Stimulated activated CD4-positive, alpha-beta T cell treated with anti-CD3 and anti-CD28 coated beads, TNF-alpha, amount 100 ng/mL, for 4 hours (primary cell): ENCODE results near the gene PTPRN2.

Experiments used
- DNase-seq, 3 experiments: peaks; one replicate each; pipeline ENCODE4 v3.0.0-alpha.2; 2020; ENCODE audit warnings: low read depth in 3 of 3

The PTPRN2 gene

GRCh38 chr7:157998884-157999552, 588.6 kb downstream of the PTPRN2 start:
- DNase-seq = no peak

- no peak for DNase-seq
Measured at GRCh38 chr7:157997471-157997870, 590.2 kb downstream of the PTPRN2 start.

- DNase-seq = no peak
Measured at GRCh38 chr7:157997080-157997440, 590.6 kb downstream of the PTPRN2 start.

- DNase-seq = no peak
Measured at GRCh38 chr7:157996359-157997079, 591.1 kb downstream of the PTPRN2 start.

GRCh38 chr7:157995815-157996214, 591.8 kb downstream of the PTPRN2 start:
- no peak for DNase-seq

- no peak for DNase-seq
Measured at GRCh38 chr7:157994319-157994718, 593.3 kb downstream of the PTPRN2 start.

- DNase-seq = no peak
Measured at GRCh38 chr7:157993406-157994105, 594.1 kb downstream of the PTPRN2 start.

- DNase-seq = no peak
Measured at GRCh38 chr7:157992511-157993160, 595.0 kb downstream of the PTPRN2 start.

- no peak for DNase-seq
Measured at GRCh38 chr7:157991761-157992160, 595.9 kb downstream of the PTPRN2 start.

- no peak for DNase-seq
Measured at GRCh38 chr7:157991351-157991750, 596.3 kb downstream of the PTPRN2 start.

- no peak for DNase-seq
Measured at GRCh38 chr7:157990881-157991250, 596.8 kb downstream of the PTPRN2 start.

GRCh38 chr7:157990226-157990880, 597.3 kb downstream of the PTPRN2 start:
- no peak for DNase-seq

- no peak for DNase-seq
Measured at GRCh38 chr7:157989589-157989988, 598.0 kb downstream of the PTPRN2 start.

GRCh38 chr7:157987906-157988305, 599.7 kb downstream of the PTPRN2 start:
- DNase-seq = no peak

- DNase-seq = no peak
Measured at GRCh38 chr7:157986051-157986450, 601.6 kb downstream of the PTPRN2 start.

- no peak for DNase-seq
Measured at GRCh38 chr7:157985636-157986035, 602.0 kb downstream of the PTPRN2 start.

- DNase-seq = no peak
Measured at GRCh38 chr7:157984423-157985163, 603.0 kb downstream of the PTPRN2 start.

GRCh38 chr7:157983502-157984422, 603.9 kb downstream of the PTPRN2 start:
- no peak for DNase-seq

- no peak for DNase-seq
Measured at GRCh38 chr7:157981778-157982177, 605.8 kb downstream of the PTPRN2 start.

- DNase-seq = no peak
Measured at GRCh38 chr7:157980774-157981173, 606.8 kb downstream of the PTPRN2 start.
